Measurements from ENCODE around the gene MYOT.

The MYOT gene

DNA sequence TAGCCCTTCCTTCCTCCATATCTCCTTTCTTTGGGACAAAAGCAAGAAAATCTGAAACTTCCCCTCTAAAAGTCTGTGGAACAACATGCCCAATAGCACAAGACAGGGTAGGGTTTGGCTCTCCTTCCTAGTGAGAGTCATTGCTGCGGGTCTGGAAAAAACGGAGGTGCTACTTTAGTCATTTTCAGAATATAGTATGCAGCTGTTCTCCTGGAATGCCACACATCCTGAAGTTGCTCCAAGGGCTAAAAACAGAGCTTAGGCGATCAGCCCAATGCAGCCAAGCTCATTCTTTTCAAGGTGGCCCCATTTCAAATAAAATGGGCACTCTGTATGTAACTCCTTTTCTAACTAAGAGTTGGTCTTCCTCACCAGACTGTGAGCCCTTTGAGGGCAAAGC lies 39.5 kb upstream of the MYOT start:
- H3K9me2 ChIP-seq (replicated peaks; ENCODE audit: insufficient read depth, low read length): no peaks in the 10 kb centered on the region
- H3F3A ChIP-seq (ENCODE audit: insufficient read depth, low read length): no peaks in the 10 kb centered on the region
- H3K79me2 ChIP-seq (ENCODE audit: low read length): no peaks in the 10 kb centered on the region
- H3K27me3 ChIP-seq (replicated peaks; ENCODE audit: insufficient read depth, low read length): no peaks in the 10 kb centered on the region
- H3K9ac ChIP-seq (ENCODE audit: low read length): no peak overlapping the region
- H3K36me3 ChIP-seq (replicated peaks; ENCODE audit: insufficient read depth, low read length): no peaks in the 10 kb centered on the region
- H3K4me2 ChIP-seq (ENCODE audit: low read depth, low read length): no peak overlapping the region
- no peaks in the 10 kb centered on the region for H3K4me1 ChIP-seq (ENCODE audit: low read length)
- H3K4me3 ChIP-seq (ENCODE audit: low read length): no peak overlapping the region
- no peaks in the 10 kb centered on the region for H4K20me1 ChIP-seq (ENCODE audit: insufficient read depth, low read length)
- no peaks in the 10 kb centered on the region for H3K9me3 ChIP-seq (replicated peaks; ENCODE audit: insufficient read depth, low read length)
- TF ChIP-seq EZH2phosphoT487 (IDR thresholded peaks at IDR 0.05; ENCODE audit: low read length): no peak
- TF ChIP-seq EZH2 (optimal IDR thresholded peaks at IDR 0.05; ENCODE audit: low read depth, low read length): no peak
- TF ChIP-seq, protein P1, sequence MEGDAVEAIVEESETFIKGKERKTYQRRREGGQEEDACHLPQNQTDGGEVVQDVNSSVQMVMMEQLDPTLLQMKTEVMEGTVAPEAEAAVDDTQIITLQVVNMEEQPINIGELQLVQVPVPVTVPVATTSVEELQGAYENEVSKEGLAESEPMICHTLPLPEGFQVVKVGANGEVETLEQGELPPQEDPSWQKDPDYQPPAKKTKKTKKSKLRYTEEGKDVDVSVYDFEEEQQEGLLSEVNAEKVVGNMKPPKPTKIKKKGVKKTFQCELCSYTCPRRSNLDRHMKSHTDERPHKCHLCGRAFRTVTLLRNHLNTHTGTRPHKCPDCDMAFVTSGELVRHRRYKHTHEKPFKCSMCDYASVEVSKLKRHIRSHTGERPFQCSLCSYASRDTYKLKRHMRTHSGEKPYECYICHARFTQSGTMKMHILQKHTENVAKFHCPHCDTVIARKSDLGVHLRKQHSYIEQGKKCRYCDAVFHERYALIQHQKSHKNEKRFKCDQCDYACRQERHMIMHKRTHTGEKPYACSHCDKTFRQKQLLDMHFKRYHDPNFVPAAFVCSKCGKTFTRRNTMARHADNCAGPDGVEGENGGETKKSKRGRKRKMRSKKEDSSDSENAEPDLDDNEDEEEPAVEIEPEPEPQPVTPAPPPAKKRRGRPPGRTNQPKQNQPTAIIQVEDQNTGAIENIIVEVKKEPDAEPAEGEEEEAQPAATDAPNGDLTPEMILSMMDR (IDR thresholded peaks at IDR 0.05; ENCODE audit: low read length): no peak
- no peak overlapping the region for H3K27ac ChIP-seq (ENCODE audit: low read length)
- H2AFZ ChIP-seq (ENCODE audit: low read length): no peak overlapping the region
- no peak for DNase-seq

DNA sequence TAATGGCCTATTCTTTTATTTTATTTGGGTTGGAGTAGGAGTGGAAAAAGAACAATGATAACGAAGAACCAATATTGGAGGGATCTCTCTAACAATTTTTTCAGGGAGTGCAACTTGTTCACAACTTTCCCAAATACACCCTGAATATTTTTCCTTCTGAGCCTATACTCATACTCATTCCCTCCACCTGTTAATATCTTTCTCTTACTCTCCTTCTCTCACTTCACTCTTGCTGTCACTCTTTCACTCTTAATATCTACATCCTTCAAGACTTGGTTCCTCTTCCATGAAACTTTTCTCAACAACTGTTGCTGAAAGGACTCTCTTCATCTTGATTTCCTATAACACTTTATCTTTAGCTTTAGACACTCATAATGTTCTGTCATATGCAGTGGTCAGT lies 39.0 kb upstream of the MYOT start:
- no peak for DNase-seq
- H3K79me2 ChIP-seq (ENCODE audit: low read length): no peaks in the 10 kb centered on the region
- H3K4me2 ChIP-seq (ENCODE audit: low read depth, low read length): no peak overlapping the region
- no peak overlapping the region for H3K4me3 ChIP-seq (ENCODE audit: low read length)
- H3K9me2 ChIP-seq (replicated peaks; ENCODE audit: insufficient read depth, low read length): no peaks in the 10 kb centered on the region
- no peak for TF ChIP-seq EZH2phosphoT487 (IDR thresholded peaks at IDR 0.05; ENCODE audit: low read length)
- no peak for TF ChIP-seq EZH2 (optimal IDR thresholded peaks at IDR 0.05; ENCODE audit: low read depth, low read length)
- TF ChIP-seq, protein P1 (IDR thresholded peaks at IDR 0.05; ENCODE audit: low read length): no peak
- no peaks in the 10 kb centered on the region for H4K20me1 ChIP-seq (ENCODE audit: insufficient read depth, low read length)
- no peak overlapping the region for H2AFZ ChIP-seq (ENCODE audit: low read length)
- no peak overlapping the region for H3K27ac ChIP-seq (ENCODE audit: low read length)
- H3K36me3 ChIP-seq (replicated peaks; ENCODE audit: insufficient read depth, low read length): no peaks in the 10 kb centered on the region
- no peak overlapping the region for H3K9ac ChIP-seq (ENCODE audit: low read length)
- H3K27me3 ChIP-seq (replicated peaks; ENCODE audit: insufficient read depth, low read length): no peaks in the 10 kb centered on the region
- H3K4me1 ChIP-seq (ENCODE audit: low read length): no peaks in the 10 kb centered on the region
- H3K9me3 ChIP-seq (replicated peaks; ENCODE audit: insufficient read depth, low read length): no peaks in the 10 kb centered on the region
- no peaks in the 10 kb centered on the region for H3F3A ChIP-seq (ENCODE audit: insufficient read depth, low read length)

DNA sequence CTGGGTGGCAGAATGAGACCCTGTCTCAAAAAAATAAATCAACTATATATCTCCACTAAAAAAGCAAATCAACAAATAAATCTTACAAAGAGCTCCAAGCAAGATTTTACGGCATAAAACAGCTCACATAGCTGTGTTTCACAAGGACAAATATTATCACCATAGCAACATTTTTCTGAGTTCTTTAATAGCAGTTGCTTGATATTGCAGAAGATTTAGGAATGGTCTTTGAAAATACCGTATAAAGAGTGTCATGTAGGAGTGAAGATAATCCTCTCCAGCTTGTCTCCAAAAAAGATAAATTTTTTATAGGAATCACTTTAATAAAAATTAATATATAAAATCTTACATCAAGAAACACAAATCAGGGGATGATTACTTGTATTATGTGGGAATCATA lies 36.6 kb upstream of the MYOT start:
- no peaks in the 10 kb centered on the region for H3K79me2 ChIP-seq (ENCODE audit: low read length)
- H2AFZ ChIP-seq (ENCODE audit: low read length): no peak overlapping the region
- H3K27ac ChIP-seq (ENCODE audit: low read length): no peak overlapping the region
- H3K9me3 ChIP-seq (replicated peaks; ENCODE audit: insufficient read depth, low read length): no peaks in the 10 kb centered on the region
- no peak overlapping the region for H3K4me2 ChIP-seq (ENCODE audit: low read depth, low read length)
- H3F3A ChIP-seq (ENCODE audit: insufficient read depth, low read length): no peaks in the 10 kb centered on the region
- no peak for TF ChIP-seq EZH2phosphoT487 (IDR thresholded peaks at IDR 0.05; ENCODE audit: low read length)
- TF ChIP-seq EZH2 (optimal IDR thresholded peaks at IDR 0.05; ENCODE audit: low read depth, low read length): no peak
- TF ChIP-seq, protein P1 (IDR thresholded peaks at IDR 0.05; ENCODE audit: low read length): no peak
- H3K36me3 ChIP-seq (replicated peaks; ENCODE audit: insufficient read depth, low read length): no peaks in the 10 kb centered on the region
- H3K4me1 ChIP-seq (ENCODE audit: low read length): no peaks in the 10 kb centered on the region
- H3K9ac ChIP-seq (ENCODE audit: low read length): no peak overlapping the region
- no peak for DNase-seq
- no peaks in the 10 kb centered on the region for H3K9me2 ChIP-seq (replicated peaks; ENCODE audit: insufficient read depth, low read length)
- H3K4me3 ChIP-seq (ENCODE audit: low read length): no peak overlapping the region
- H3K27me3 ChIP-seq (replicated peaks; ENCODE audit: insufficient read depth, low read length): no peaks in the 10 kb centered on the region
- H4K20me1 ChIP-seq (ENCODE audit: insufficient read depth, low read length): no peaks in the 10 kb centered on the region
